Mesothelial cell of epicardium (in vitro differentiated cells): ENCODE results near the gene CALN1. TPM values are rescaled to one million over a fixed set of nuclear protein-coding genes. Genes with fewer than 3 reads are reported as not detected.

Source experiments
- DNase-seq, 2 experiments: peaks; one replicate each; pipeline ENCODE4 v3.0.0; 2021; ENCODE audit warnings: low spot score in 2 of 2; ENCODE audit not compliant: unreplicated experiment in 2 of 2
- H3K27ac Mint-ChIP-seq: 2 replicates; pipeline ENCODE4 v1.8.0; 2021; ENCODE audit warnings: mixed read lengths
- H3K27me3 Mint-ChIP-seq: 2 replicates; pipeline ENCODE4 v1.8.0; 2021; ENCODE audit warnings: low read depth, mixed read lengths
- H3K36me3 Mint-ChIP-seq: 2 replicates; pipeline ENCODE4 v1.8.0; 2021; ENCODE audit warnings: mixed read lengths
- H3K4me1 Mint-ChIP-seq: 2 replicates; pipeline ENCODE4 v1.8.0; 2021; ENCODE audit warnings: mixed read lengths
- H3K4me3 Mint-ChIP-seq: 2 replicates; pipeline ENCODE4 v1.8.0; 2021; ENCODE audit warnings: mild to moderate bottlenecking, moderate library complexity, mixed read lengths
- H3K9me3 Mint-ChIP-seq: 2 replicates; pipeline ENCODE4 v1.8.0; 2021; ENCODE audit warnings: mixed read lengths
- CTCF ChIP-seq: fragments of 200-600 bp; sonication (generic); IDR thresholded peaks from one replicate; pipeline ENCODE4 v1.5.0; 2021; ENCODE audit warnings: antibody characterized with exemption; ENCODE audit not compliant: unreplicated experiment
- total RNA-seq: library from RNA; stranded (reverse); gene quantifications from 3 replicates; pipeline ENCODE4 v1.2.1, GENCODE V29; 2021

CALN1 gene
- total RNA-seq, 1 donor from 2014 or later, result 1.1 TPM

GRCh38 chr7:72087926-72088325 is 324.2 kb downstream of the CALN1 start:
- DNase-seq, result no peak
- H3K9me3 Mint-ChIP-seq, result peaks cover 5% of the 10 kb centered on the region
- peaks cover 2% of the 10 kb centered on the region for H3K27me3 Mint-ChIP-seq
- TF ChIP-seq CTCF, result no peak
- peaks cover 2% of the 10 kb centered on the region for H3K36me3 Mint-ChIP-seq
- no peaks in the 10 kb centered on the region for H3K4me1 Mint-ChIP-seq
- H3K27ac Mint-ChIP-seq, result no peak overlapping the region
- H3K4me3 Mint-ChIP-seq, result no peak overlapping the region

GRCh38 chr7:72080865-72081510 is 331.1 kb downstream of the CALN1 start:
- no peak overlapping the region for H3K27ac Mint-ChIP-seq

GRCh38 chr7:72080341-72080766 is 331.8 kb downstream of the CALN1 start:
- no peak overlapping the region for H3K4me3 Mint-ChIP-seq
- TF ChIP-seq CTCF, result no peak
- no peaks in the 10 kb centered on the region for H3K9me3 Mint-ChIP-seq
- H3K36me3 Mint-ChIP-seq, result no peaks in the 10 kb centered on the region
- H3K4me1 Mint-ChIP-seq, result peaks cover 7% of the 10 kb centered on the region
- DNase-seq, result no peak
- H3K27me3 Mint-ChIP-seq, result no peaks in the 10 kb centered on the region
- peak overlapping the region; percentile 10 for H3K27ac Mint-ChIP-seq

More at GRCh38 chr7:72080865-72081510, 331.1 kb downstream of the CALN1 start:
- Mint-ChIP-seq H3K9me3 (no peaks in the 10 kb centered on the region), H3K27me3 (no peaks in the 10 kb centered on the region), H3K36me3 (no peaks in the 10 kb centered on the region), H3K4me3 (no peak overlapping the region), H3K4me1 (peaks cover 7% of the 10 kb centered on the region)
- TF ChIP-seq CTCF, result no peak
- no peak for DNase-seq

GRCh38 chr7:72078856-72079255 is 333.3 kb downstream of the CALN1 start:
- TF ChIP-seq CTCF, result no peak
- Mint-ChIP-seq H3K36me3 (no peaks in the 10 kb centered on the region), H3K9me3 (peaks cover 4% of the 10 kb centered on the region)

GRCh38 chr7:72078301-72078700 is 333.8 kb downstream of the CALN1 start:
- H3K27me3 Mint-ChIP-seq, result no peaks in the 10 kb centered on the region
- no peak overlapping the region for H3K27ac Mint-ChIP-seq
- H3K36me3 Mint-ChIP-seq, result no peaks in the 10 kb centered on the region
- H3K9me3 Mint-ChIP-seq, result peaks cover 4% of the 10 kb centered on the region
- TF ChIP-seq CTCF, result no peak
- H3K4me3 Mint-ChIP-seq, result no peak overlapping the region
- peaks cover 7% of the 10 kb centered on the region for H3K4me1 Mint-ChIP-seq
- DNase-seq, result no peak

More at GRCh38 chr7:72078856-72079255, 333.3 kb downstream of the CALN1 start:
- no peak for DNase-seq
- Mint-ChIP-seq H3K4me3 (no peak overlapping the region), H3K27ac (no peak overlapping the region), H3K27me3 (no peaks in the 10 kb centered on the region), H3K4me1 (peaks cover 7% of the 10 kb centered on the region)
